Measurements from ENCODE around the gene LSS. TPM values are rescaled to one million over a fixed set of nuclear protein-coding genes. Genes with fewer than 3 reads are reported as not detected.
A peak's percentile ranks its signal among the peaks of the same experiment; 100 is the strongest.

Gene LSS
- total and polyA plus RNA-seq, 2 of the 8 experiments (the other 6 are each of a cell fraction or from before 2014, with no cell fraction given) = 96.1 to 123 TPM

DNA sequence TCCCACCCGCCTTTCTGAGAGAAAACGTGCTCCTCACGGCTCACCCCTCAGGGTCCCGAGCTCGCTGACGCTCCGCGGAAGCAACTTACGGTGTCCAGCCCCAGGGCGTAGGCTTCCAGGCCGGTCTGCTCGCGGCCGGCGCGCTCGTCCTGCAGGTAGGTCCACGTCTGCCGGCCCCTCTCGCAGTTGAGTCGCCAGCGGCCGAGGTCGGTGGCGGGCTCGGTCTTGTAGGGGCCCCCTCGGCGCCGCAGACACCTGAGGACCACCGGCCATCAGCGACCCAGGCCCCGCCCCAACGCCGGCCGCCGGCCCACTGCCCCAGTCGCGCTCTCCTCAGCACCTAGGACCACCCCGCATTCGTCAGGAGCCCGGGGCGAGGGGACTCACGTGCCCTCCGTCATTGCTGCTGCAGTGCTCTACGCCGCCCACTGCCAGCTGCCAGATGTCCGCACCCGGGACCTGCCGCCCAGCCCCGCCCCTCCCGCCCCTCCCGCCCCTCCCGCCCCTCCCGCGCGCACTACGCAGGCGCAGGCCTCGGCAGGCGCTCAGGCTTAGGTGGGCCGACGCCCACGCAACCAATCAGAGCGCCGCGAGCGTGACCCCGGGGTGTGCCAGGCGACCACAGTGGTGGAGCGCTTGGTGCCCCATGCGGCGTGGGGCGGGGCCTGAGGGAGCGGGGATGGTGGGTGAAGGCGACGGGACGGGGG is at the start of gene LSS (continued):
- TF ChIP-seq TAF1 (IDR thresholded peaks at IDR 0.05; ENCODE audit: low read depth, low read length) = peak; percentile 70
- TF ChIP-seq BACH1 (IDR thresholded peaks at IDR 0.05; ENCODE audit: low read length) = 0 out of 2 replicates have a peak, but pooled peaks have one; percentile 9
- no peak for TF ChIP-seq NANOG (IDR thresholded peaks at IDR 0.05; ENCODE audit: insufficient read depth, low read depth, low read length, poor library complexity, severe bottlenecking)
- no peak for TF ChIP-seq CTBP2 (IDR thresholded peaks at IDR 0.05; ENCODE audit: borderline replicate concordance, insufficient read depth, insufficient read length, low read length)
- peak; percentile 83 for TF ChIP-seq E2F6 (IDR thresholded peaks at IDR 0.05)
- TF ChIP-seq TCF12 (IDR thresholded peaks at IDR 0.05; ENCODE audit: low read depth, low read length) = 0 out of 2 replicates have a peak, but pooled peaks have one; percentile 24
- TF ChIP-seq SIN3A (conservative IDR thresholded peaks at IDR 0.05 in 1 of 2, IDR thresholded peaks at IDR 0.05 in 1 of 2; ENCODE audit: low read depth in 1 of 2, low read length in 2 of 2) = peak; percentile 73 to 80; a peak in 2 of 4 replicates
- TF ChIP-seq RNF2 (IDR thresholded peaks at IDR 0.05; ENCODE audit: borderline replicate concordance, low read depth, low read length, missing control alignments, poor library complexity, severe bottlenecking) = no peak
- TF ChIP-seq KDM4A (IDR thresholded peaks at IDR 0.05; ENCODE audit: low read depth, low read length, severe bottlenecking) = peak; percentile 94

Data from H1 (cell line).